Inferior parietal cortex (tissue), 1 donor: ENCODE results near the gene MYO3B.

Experiments used
- DNase-seq: peaks from one replicate; pipeline ENCODE4 v3.0.0-alpha.2; 2016; ENCODE audit errors: extremely low spot score

MYO3B gene

GRCh38 chr2:170163411-170164065 lies 14.4 kb upstream of the MYO3B start:
- no peak for DNase-seq

DNA sequence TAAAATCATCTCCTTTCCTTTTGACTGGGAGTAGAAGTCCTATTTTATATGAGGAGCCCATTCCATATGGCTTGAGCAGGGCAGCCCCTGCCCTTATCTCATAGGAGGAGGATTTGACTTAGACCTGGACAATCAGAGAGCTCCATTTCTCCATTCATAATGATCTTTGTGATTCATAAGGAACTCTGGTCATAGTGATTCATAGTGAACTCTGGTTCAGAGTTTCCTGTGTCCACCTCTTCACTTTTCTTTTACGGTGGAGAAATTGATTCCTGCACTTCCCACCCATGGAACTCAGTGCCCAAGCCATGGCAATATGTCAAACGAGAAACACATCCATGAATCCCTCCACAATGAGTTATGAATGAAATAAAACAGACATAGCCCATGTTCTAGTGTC lies 12.8 kb upstream of the MYO3B start:
- DNase-seq: no peak

DNA sequence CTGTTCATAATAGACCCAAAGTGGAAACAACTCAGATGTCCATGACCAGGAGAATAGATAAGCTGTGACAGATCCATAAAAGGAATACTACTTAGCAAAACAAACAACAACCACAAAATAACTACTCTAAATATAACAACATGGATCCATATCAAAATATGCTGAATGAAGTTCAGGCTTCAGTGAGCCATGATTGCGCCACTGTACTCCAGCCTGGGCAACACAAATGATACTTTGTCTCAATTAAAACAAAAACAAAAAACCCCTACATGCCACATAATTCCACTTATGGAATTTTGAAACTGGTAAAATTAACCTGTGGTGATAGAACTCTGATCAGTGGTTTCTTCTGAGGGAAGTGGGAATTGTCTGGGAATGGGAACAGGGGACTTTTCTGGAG lies 11.2 kb upstream of the MYO3B start:
- no peak for DNase-seq

GRCh38 chr2:170170281-170171040 lies 7.5 kb upstream of the MYO3B start:
- DNase-seq: no peak

GRCh38 chr2:170176212-170176611 lies 1.7 kb upstream of the MYO3B start:
- DNase-seq: no peak

DNA sequence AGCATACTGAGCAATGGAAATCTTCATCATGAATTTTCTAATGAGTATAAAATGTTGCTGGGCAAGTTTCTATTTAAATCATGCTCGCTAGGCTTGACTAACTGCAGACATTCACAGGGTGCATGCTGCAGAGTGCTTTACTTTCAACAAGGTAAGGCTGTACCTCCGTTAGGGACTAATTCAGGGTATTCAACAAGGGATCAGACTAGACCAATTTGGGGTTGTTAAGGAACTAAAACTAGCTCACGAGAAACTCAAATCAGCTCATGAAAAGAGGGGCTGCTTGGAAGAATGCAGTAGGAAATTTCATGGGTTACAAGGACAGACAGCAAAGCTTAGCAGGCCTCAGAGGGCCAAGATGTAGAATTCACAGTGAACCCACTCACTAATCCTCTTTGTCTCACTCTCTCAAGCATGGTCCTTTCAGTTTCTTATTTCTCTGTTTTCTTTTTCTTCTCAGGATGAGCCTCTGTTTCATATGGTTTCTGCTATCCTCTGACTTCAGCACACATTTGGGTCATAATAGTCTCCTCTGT lies 2.2 kb downstream of the MYO3B start:
- DNase-seq: no peak

GRCh38 chr2:170181602-170182001 lies 3.7 kb downstream of the MYO3B start:
- DNase-seq: no peak

GRCh38 chr2:170185319-170185718 lies 7.4 kb downstream of the MYO3B start:
- no peak for DNase-seq

DNA sequence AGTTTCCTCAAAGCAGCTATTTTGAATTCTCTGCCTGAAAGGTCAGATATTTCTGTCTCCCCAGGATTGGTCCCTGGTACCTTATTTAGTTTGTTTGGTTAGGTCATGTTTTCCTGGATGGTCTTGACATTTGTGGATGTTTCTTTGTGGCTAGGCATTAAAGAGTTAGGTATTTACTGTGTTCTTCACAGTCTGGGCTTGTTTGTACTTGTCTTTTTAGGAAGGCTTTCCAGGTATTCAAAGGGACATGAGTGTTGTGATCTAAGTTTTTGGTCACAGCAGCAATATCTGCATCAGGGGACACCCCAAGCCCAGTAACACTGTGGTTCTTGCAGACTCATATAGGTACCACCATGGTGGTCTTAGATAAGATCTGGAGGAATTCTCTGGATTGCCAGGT lies 11.8 kb downstream of the MYO3B start:
- no peak for DNase-seq

DNA sequence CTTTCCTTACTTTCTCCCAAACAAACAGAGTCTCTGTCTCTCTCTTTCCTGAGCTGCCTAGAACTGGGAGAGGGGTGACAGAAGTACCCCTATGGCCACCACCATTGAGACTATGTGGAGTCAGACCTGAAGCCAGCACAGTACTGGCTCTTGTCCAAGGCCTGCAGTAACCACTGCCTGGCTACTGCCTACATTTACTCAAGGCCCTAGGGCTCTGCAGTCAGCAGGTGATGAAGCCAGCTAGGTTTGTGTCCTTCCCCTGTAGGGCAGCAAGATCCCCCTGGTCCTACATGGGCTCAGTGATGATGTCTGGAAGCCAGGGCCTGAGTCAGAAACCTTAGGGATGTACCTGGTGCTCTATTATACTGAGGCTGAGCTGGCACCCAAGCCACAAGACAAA lies 12.2 kb downstream of the MYO3B start:
- DNase-seq: no peak

- no peak for DNase-seq
Observed at GRCh38 chr2:170191166-170191866, 13.4 kb downstream of the MYO3B start.

DNA sequence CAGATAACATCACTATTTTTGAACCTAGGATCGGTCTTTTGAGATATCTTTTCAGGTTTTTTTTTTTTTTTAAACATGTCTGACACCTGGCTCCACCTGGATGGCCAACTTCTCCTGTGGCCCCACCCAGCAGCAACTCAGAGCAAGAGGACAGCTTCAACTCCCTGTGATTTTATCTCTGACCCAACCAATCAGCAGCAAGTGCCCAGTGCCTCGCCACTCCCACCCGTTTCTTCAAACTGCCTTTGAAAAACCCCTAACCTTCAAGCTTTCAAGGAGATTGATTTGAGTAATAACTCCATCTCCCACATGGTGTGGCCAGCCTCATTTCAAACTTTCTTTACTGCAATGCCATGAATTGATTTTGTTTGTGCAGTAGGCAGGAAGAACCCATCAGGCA lies 19.0 kb downstream of the MYO3B start:
- no peak for DNase-seq

DNA sequence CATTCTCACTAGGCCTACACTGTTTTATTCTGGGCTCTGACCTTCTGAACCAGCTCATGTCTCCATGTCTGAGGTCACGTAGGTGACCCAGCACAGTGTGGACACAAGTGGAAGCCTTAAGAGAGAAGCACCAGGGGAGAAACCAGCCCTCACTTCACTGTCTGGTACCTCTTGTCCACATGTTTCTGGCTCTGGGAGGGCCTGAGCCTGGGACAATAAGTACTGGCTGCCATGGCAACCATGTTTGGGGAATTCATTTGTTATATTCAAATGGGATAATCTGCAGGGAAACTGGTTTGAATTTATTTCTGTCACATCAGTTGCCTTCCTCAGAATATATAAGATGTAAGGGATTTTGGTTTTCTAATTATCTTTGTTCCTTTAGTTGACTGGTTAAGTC lies 23.3 kb downstream of the MYO3B start:
- DNase-seq: no peak

GRCh38 chr2:170201734-170202393 lies 23.9 kb downstream of the MYO3B start:
- DNase-seq: no peak

DNA sequence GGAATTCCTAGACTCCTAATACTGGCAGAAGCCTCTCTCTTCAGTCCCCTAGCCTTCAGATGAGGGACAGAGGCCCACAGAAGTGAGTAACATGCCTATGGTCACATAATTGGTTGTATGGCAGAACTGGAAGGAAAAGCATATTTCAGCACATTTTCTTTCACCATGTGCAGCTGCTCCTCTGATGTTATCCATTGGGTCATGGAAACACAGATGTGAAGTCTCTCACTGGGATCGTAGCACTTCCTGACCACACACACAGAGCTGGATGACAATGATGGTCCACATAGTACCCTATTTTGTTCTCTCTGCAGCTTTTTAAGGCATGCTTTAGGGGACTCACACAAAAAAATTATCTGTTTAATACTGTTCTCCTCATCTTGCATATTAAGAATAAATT lies 24.5 kb downstream of the MYO3B start:
- no peak for DNase-seq

DNA sequence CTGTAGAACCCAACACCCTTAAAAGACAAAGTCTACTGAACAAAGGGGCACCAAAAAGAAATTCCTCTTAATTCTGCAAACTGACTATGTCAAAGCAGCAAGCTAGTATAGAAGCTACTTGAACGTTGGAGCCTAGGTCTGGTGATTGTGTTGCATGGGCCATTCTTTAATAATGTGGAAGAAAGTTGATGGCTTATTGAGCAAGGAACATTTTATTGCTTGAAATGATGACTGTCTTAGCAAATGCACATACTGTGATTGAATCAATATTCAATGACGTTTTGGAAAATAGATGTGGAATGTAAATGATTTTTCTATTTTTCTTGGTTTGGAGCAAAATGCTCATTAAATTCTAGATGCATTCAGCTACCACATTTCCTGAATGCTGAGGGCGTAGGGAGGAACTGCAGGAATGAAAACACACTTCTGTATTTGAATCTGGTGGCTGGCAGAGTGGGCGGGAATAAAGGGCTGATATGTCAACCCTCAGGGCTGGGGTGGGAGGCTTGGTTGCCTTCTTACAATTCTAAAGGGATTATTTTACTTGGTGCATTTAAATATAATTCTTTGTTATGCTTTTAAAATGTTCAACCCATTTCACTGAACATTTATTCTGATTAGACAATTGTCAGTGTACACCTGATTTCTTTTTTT lies 26.5 kb downstream of the MYO3B start:
- DNase-seq: no peak

GRCh38 chr2:170206246-170206645 lies 28.3 kb downstream of the MYO3B start:
- no peak for DNase-seq

DNA sequence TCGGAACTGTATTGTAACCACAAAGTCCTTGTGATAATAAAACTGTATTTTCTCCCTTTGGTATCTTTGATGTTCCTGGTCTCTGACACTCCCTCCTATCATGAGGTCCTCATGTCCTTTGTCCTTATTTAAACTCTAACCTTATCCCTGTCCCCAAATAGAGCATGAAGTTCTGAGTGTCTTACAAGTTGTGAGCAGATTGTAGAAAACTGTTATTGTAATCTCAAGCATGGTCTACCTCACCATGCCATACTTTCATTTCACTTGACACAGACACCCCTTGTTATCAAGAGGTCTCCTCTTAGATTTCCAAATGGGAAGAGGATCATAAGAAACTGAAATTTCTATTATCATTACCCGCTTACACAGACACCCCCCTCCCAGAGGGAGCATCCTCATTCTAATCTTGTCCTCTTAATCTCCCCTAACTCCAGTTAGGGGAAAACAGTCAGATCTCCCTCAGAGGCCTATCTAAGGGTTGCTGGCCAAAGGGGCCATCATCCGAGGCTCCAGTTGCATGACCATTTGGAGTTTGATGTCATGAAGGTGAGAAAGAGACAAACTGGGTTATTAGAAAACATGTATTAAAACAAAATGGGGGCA lies 29.0 kb downstream of the MYO3B start:
- no peak for DNase-seq

GRCh38 chr2:170207901-170208300 lies 30.0 kb downstream of the MYO3B start:
- no peak for DNase-seq

DNA sequence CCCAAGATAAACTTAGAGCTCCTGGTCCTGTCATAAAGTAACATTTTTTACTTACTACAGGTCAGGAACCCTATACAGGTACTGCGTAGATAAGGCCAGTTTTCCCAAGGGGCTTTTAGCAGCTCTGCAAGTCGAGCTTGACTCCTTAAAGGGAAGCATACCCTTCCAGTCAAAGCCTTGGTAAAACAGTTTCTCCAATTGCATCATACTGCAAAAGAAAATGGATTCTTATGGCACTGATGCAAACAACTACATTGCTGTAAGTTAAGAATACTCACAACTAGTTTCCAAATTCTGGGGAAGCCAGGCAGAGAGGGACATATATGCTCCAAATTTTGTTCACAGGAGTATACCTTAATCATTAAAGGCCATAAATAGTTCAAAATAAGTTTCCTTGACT lies 31.0 kb downstream of the MYO3B start:
- no peak for DNase-seq

- DNase-seq: no peak
Observed at GRCh38 chr2:170212625-170213280, 34.8 kb downstream of the MYO3B start.
